SK-N-SH treated with all-trans-retinoic acid at 6 μM for 48 hours (cell line): Measurements from ENCODE around the gene ZNF462.

Experiments used
- BACH2 ChIP-seq: fragments of 250-450 bp; sonication (Bioruptor Pico); IDR thresholded peaks from 2 replicates; pipeline ENCODE4 v1.9.0; 2021; ENCODE audit warnings: mild to moderate bottlenecking, borderline replicate concordance
- ESRRG ChIP-seq: fragments of 250-450 bp; sonication (Bioruptor Pico); IDR thresholded peaks from 2 replicates; pipeline ENCODE4 v1.6.1; 2021; ENCODE audit warnings: mild to moderate bottlenecking
- PATZ1 ChIP-seq: fragments of 250-450 bp; sonication (Bioruptor Pico); IDR thresholded peaks from 2 replicates; pipeline ENCODE4 v1.8.0; 2020; ENCODE audit warnings: mild to moderate bottlenecking, moderate library complexity, borderline replicate concordance
- RARB ChIP-seq: fragments of 250-450 bp; sonication (Bioruptor Pico); IDR thresholded peaks from 2 replicates; pipeline ENCODE4 v1.8.0; 2021; ENCODE audit warnings: mild to moderate bottlenecking, moderate library complexity
- ZNF565 ChIP-seq: fragments of 450-650 bp; formaldehyde crosslinking; conservative IDR thresholded peaks from 2 replicates; pipeline ENCODE4 v1.5.0; 2020; ENCODE audit warnings: low read depth, mild to moderate bottlenecking, moderate library complexity

- TF ChIP-seq PATZ1 (no peak), ESRRG (CRISPR knock-in tag) (no peak), RARB (CRISPR knock-in tag) (no peak), ZNF565 (no peak), BACH2 (no peak)
Measured at GRCh38 chr9:106875529-106875928, 12.6 kb downstream of the ZNF462 start.
